HCT116 (cell line): Measurements from ENCODE around the gene MAP4K1. TPM values are rescaled to one million over a fixed set of nuclear protein-coding genes. Genes with fewer than 3 reads are reported as not detected.

ENCODE experiments used
- ATAC-seq: fragments of 200-7000 bp; cut with Tn5 transposase; 2 replicates; pipeline ENCODE4 v1.9.1; 2020; ENCODE audit warnings: mild to moderate bottlenecking, moderate library complexity
- BruUV-seq: library from RNA; stranded (reverse); fragments of 400-500 nt; replicated peaks from 2 replicates; lab custom pipeline; 2021; lab: Mats Ljungman, UMichigan
- CTCF ChIA-PET: fragments of 300-600 bp; sonication (Branson Sonifier 250); formaldehyde crosslinking; loops from one replicate; lab custom pipeline; 2021; ENCODE audit warnings: antibody characterized with exemption; lab: Charles Lee
- POLR2A ChIA-PET: fragments of 300-600, 350-600 bp; sonication (Branson Sonifier 250); formaldehyde crosslinking; loops from one replicate; lab custom pipeline; 2021; ENCODE audit warnings: antibody characterized with exemption; lab: Charles Lee
- RAD21 ChIA-PET, 2 experiments: fragments of 300-600 bp; sonication (Branson Sonifier 250); formaldehyde crosslinking; loops; one replicate each; lab custom pipeline; 2023; ENCODE audit warnings: low total read pairs in 2 of 2; ENCODE audit not compliant: uncharacterized antibody in 2 of 2, unreplicated experiment in 2 of 2, low non-redundant PET in 1 of 2; lab: Charles Lee
- DNase-seq: peaks from one replicate; pipeline ENCODE4 v3.0.0-alpha.2; 2010; ENCODE audit warnings: low read depth, low spot score
- H2AFZ ChIP-seq: fragments of 200-600 bp; shearing (Covaris generic), sonication (generic); 2 replicates; pipeline ENCODE4 v1.6.1; 2017; ENCODE audit warnings: low read depth, mixed run types, mixed read lengths, antibody characterized with exemption, low read length; ENCODE audit not compliant: poor library complexity, severe bottlenecking
- H3K27ac ChIP-seq: 2 replicates; pipeline ENCODE4 v1.5.1; 2012; ENCODE audit warnings: low read depth, low read length
- H3K27me3 ChIP-seq: fragments of 200-600 bp; sonication (generic); 2 replicates; pipeline ENCODE4 v1.6.1; 2016; ENCODE audit warnings: mixed run types, low read length, mixed read lengths; ENCODE audit not compliant: insufficient read depth
- H3K36me3 ChIP-seq, 2 experiments: fragments of 200-500 bp in 1 of 2; fragments of 200-600 bp in 1 of 2; sonication (Bioruptor generic) in 1 of 2; sonication (generic) in 1 of 2; 2 replicates each; pipeline versions ENCODE4 v1.5.1 to v1.6.1; 2014 to 2016; ENCODE audit warnings: low read length in 2 of 2, inconsistent platforms in 1 of 2, mixed read lengths in 1 of 2, mixed run types in 1 of 2; ENCODE audit not compliant: insufficient read depth in 2 of 2, control insufficient read depth in 1 of 2
- H3K4me1 ChIP-seq, 2 experiments: fragments of 200-600 bp in 1 of 2; sonication (generic) in 1 of 2; 2 replicates each; pipeline versions ENCODE4 v1.5.1 to v1.6.1; 2012 to 2017; ENCODE audit warnings: low read length in 2 of 2, inconsistent platforms in 1 of 2, mild to moderate bottlenecking in 1 of 2, mixed read lengths in 1 of 2, mixed run types in 1 of 2, moderate library complexity in 1 of 2; ENCODE audit not compliant: insufficient read depth in 2 of 2, control insufficient read depth in 1 of 2
- H3K4me2 ChIP-seq: fragments of 200-600 bp; sonication (generic); 2 replicates; pipeline ENCODE4 v1.6.1; 2017; ENCODE audit warnings: mixed run types, low read length, mixed read lengths
- H3K4me3 ChIP-seq, 2 experiments: fragments of 200-600 bp in 1 of 2; sonication (generic) in 1 of 2; replicated peaks in 1 of 2; 2 replicates each; pipeline ENCODE4 v1.5.1; 2011 to 2016; ENCODE audit warnings: low read length in 2 of 2, control low read depth in 1 of 2, low read depth in 1 of 2, mild to moderate bottlenecking in 1 of 2, mixed read lengths in 1 of 2, mixed run types in 1 of 2
- H3K79me2 ChIP-seq: fragments of 200-600 bp; sonication (generic); 2 replicates; pipeline ENCODE4 v1.6.1; 2017; ENCODE audit warnings: mild to moderate bottlenecking, mixed run types, low read length, moderate library complexity, mixed read lengths; ENCODE audit not compliant: insufficient read depth
- H3K9ac ChIP-seq: fragments of 200-600 bp; sonication (generic); 2 replicates; pipeline ENCODE4 v1.6.1; 2016; ENCODE audit warnings: low read length, mixed read lengths
- H3K9me2 ChIP-seq: fragments of 200-600 bp; sonication (generic), shearing (Covaris generic); 2 replicates; pipeline ENCODE4 v1.6.1; 2017; ENCODE audit warnings: mixed run types, mild to moderate bottlenecking, moderate library complexity; ENCODE audit not compliant: insufficient read depth
- H3K9me3 ChIP-seq, 2 experiments: fragments of 200-500 bp in 1 of 2; fragments of 200-600 bp in 1 of 2; sonication (Bioruptor generic) in 1 of 2; sonication (generic) in 1 of 2; 2 replicates each; pipeline ENCODE4 v1.6.1; 2014 to 2017; ENCODE audit warnings: low read length in 2 of 2, mixed read lengths in 2 of 2, inconsistent platforms in 1 of 2, low read depth in 1 of 2, mild to moderate bottlenecking in 1 of 2, mixed run types in 1 of 2, moderate library complexity in 1 of 2; ENCODE audit not compliant: control insufficient read depth in 1 of 2, insufficient read depth in 1 of 2
- H4K20me1 ChIP-seq: fragments of 200-600 bp; sonication (generic), shearing (Covaris generic); 2 replicates; pipeline ENCODE4 v1.6.1; 2017; ENCODE audit warnings: mixed run types, mild to moderate bottlenecking, moderate library complexity; ENCODE audit not compliant: insufficient read depth
- CBX3 ChIP-seq: IDR thresholded peaks from 2 replicates; pipeline ENCODE4 v1.6.1; 2012; ENCODE audit warnings: low read depth
- CEBPB ChIP-seq: IDR thresholded peaks from 2 replicates; pipeline ENCODE4 v1.6.1; 2012; ENCODE audit warnings: low read depth
- CTCF ChIP-seq, 3 experiments: fragments of 200-600 bp in 1 of 3; sonication (generic) in 1 of 3; IDR thresholded peaks in 2 of 3; conservative IDR thresholded peaks in 1 of 3; 2 replicates each; pipeline ENCODE4 v1.5.1; 2012 to 2017; ENCODE audit warnings: low read depth in 2 of 3, low read length in 2 of 3, antibody characterized with exemption in 1 of 3, borderline replicate concordance in 1 of 3, control low read depth in 1 of 3, mild to moderate bottlenecking in 1 of 3, mixed read lengths in 1 of 3, mixed run types in 1 of 3, moderate library complexity in 1 of 3; ENCODE audit not compliant: insufficient read depth in 1 of 3
- EGR1 ChIP-seq: IDR thresholded peaks from 2 replicates; pipeline ENCODE4 v1.6.1; 2012; ENCODE audit warnings: low read depth
- ELF1 ChIP-seq: IDR thresholded peaks from 2 replicates; pipeline ENCODE4 v1.6.1; 2012; ENCODE audit warnings: low read depth, borderline replicate concordance
- EZH2 ChIP-seq: fragments of 200-600 bp; sonication (generic); IDR thresholded peaks from 2 replicates; pipeline ENCODE4 v1.6.1; 2017; ENCODE audit warnings: antibody characterized with exemption, mixed run types
- JUND ChIP-seq: IDR thresholded peaks from 2 replicates; pipeline ENCODE4 v1.6.1; 2012
- MAX ChIP-seq: IDR thresholded peaks from 2 replicates; pipeline ENCODE4 v1.6.1; 2012
- POLR2A ChIP-seq: IDR thresholded peaks from 2 replicates; pipeline ENCODE4 v1.7.0; 2011; ENCODE audit warnings: borderline replicate concordance; ENCODE audit not compliant: insufficient read depth, insufficient read length; ENCODE audit errors: extremely low read depth
- POLR2AphosphoS5 ChIP-seq: IDR thresholded peaks from 2 replicates; pipeline ENCODE4 v1.6.1; 2011; ENCODE audit warnings: mild to moderate bottlenecking, low read depth, low read length, moderate library complexity
- REST ChIP-seq: IDR thresholded peaks from 2 replicates; pipeline ENCODE4 v1.6.1; 2012; ENCODE audit warnings: low read depth
- SIN3A ChIP-seq: IDR thresholded peaks from 2 replicates; pipeline ENCODE4 v1.6.1; 2012; ENCODE audit warnings: low read depth
- SP1 ChIP-seq: IDR thresholded peaks from 2 replicates; pipeline ENCODE4 v1.6.1; 2012; ENCODE audit warnings: low read depth
- SRF ChIP-seq: IDR thresholded peaks from 2 replicates; pipeline ENCODE4 v1.6.1; 2012; ENCODE audit warnings: low read depth
- YY1 ChIP-seq: IDR thresholded peaks from 2 replicates; pipeline ENCODE4 v1.6.1; 2011; ENCODE audit warnings: low read length, low read depth, moderate library complexity, mild to moderate bottlenecking; ENCODE audit not compliant: insufficient replicate concordance; ENCODE audit errors: extremely low read depth
- ZBTB33 ChIP-seq: IDR thresholded peaks from 2 replicates; pipeline ENCODE4 v1.6.1; 2011; ENCODE audit warnings: mild to moderate bottlenecking, low read length, moderate library complexity; ENCODE audit not compliant: insufficient replicate concordance; ENCODE audit errors: extremely low read depth
- ZFX ChIP-seq: fragments of 450-650 bp; IDR thresholded peaks from 2 replicates; pipeline ENCODE4 v1.6.1; 2017
- ZNF274 ChIP-seq: fragments of 200-500 bp; sonication (Bioruptor generic); IDR thresholded peaks from 2 replicates; pipeline ENCODE4 v1.6.1; 2014; ENCODE audit warnings: mild to moderate bottlenecking, low read depth, low read length, inconsistent platforms
- intact Hi-C: fragments of 100-400 bp; cut with micrococcal nuclease; formaldehyde crosslinking; loops from 2 replicates; pipeline ENCODE4 v1.10.0; 2022
- total RNA-seq: library from RNA; stranded (reverse); gene quantifications from one replicate; pipeline ENCODE4 v1.2.1, GENCODE V29; 2021; ENCODE audit not compliant: unreplicated experiment

Gene MAP4K1
- total RNA-seq, 1 experiment from 2014 or later, result 9.1 TPM

- H2AFZ ChIP-seq, result no peak overlapping the region
- peak overlapping the region; percentile 72 for H3K27ac ChIP-seq
- TF ChIP-seq POLR2A, result no peak
- no peak for TF ChIP-seq ZFX
- no peak for TF ChIP-seq ZBTB33
- no peak; the same call in 1 of the 2 replicates for TF ChIP-seq POLR2AphosphoS5
- TF ChIP-seq JUND, result no peak
- TF ChIP-seq ELF1, result no peak
- no peak for TF ChIP-seq CBX3
- TF ChIP-seq MAX, result no peak
- no peak for TF ChIP-seq SIN3A
- no peak for TF ChIP-seq REST
- TF ChIP-seq EZH2, result no peak
- no peak for TF ChIP-seq CTCF (IDR thresholded peaks at IDR 0.05 in 2 of 3, conservative IDR thresholded peaks at IDR 0.05 in 1 of 3; ENCODE audit: borderline replicate concordance in 1 of 3, insufficient read depth in 1 of 3, low read depth in 2 of 3, low read length in 2 of 3)
- no peak for TF ChIP-seq ZNF274
- TF ChIP-seq CEBPB, result no peak
- no peak for TF ChIP-seq YY1
- TF ChIP-seq SP1, result no peak
- TF ChIP-seq EGR1, result no peak
- TF ChIP-seq SRF, result no peak
- H3K4me3 ChIP-seq, result peak overlapping the region; percentile 84 to 100
- ChIA-PET CTCF (no interaction called here), POLR2A (interaction anchor here (0.9 to 1.7 kb wide), 3 partner anchors 9 to 199 kb away, joined by 3 read pairs; no protein-coding TSS in a partner anchor), RAD21 (interaction anchor here in 1 of 2 experiments (0.6 to 1.2 kb wide), 2 partner anchors 43 to 247 kb away, joined by 3 read pairs; partner anchors contain the start of gene FAM98C)
- peak overlapping the region; percentile 84 for H3K4me2 ChIP-seq
- peaks cover 0 to 4% of the 10 kb centered on the region in 2 experiments; a peak in 1 of 4 replicates for H3K36me3 ChIP-seq
- H3K79me2 ChIP-seq, result peaks cover 71% of the 10 kb centered on the region
- no peak for DNase-seq
- peak; percentile 24 for ATAC-seq
- no peaks in the 10 kb centered on the region for H3K9me3 ChIP-seq
- H3K27me3 ChIP-seq, result no peaks in the 10 kb centered on the region
- intact Hi-C loops, result no loop called here
- H4K20me1 ChIP-seq, result peaks cover 9% of the 10 kb centered on the region; the same call in 1 of the 2 replicates
- H3K4me1 ChIP-seq, result peaks cover 56 to 68% of the 10 kb centered on the region in 2 experiments
- H3K9ac ChIP-seq, result peak overlapping the region; percentile 100
- H3K9me2 ChIP-seq, result no peaks in the 10 kb centered on the region
- TSS peak; percentile 46 for BruUV-seq
These were observed 31.8 kb upstream of the MAP4K1 start for GRCh38 chr19:38649305-38650171.
